Measurements from ENCODE around the gene FKBP14. TPM values are rescaled to one million over a fixed set of nuclear protein-coding genes. Genes with fewer than 3 reads are reported as not detected.
A peak's percentile ranks its signal among the peaks of the same experiment; 100 is the strongest.

Gene FKBP14
- total and polyA plus RNA-seq, 9 of the 15 experiments (the other 6 are each of a cell fraction or from before 2014, with no cell fraction given), result 5.3 to 27.9 (median 14.3) TPM

GRCh38 chr7:29969738-29970137 is 56.8 kb downstream of the FKBP14 start:
- H4K20me1 ChIP-seq (replicated peaks; ENCODE audit: control insufficient read depth, insufficient read depth, low read length), result no peaks in the 10 kb centered on the region
- TF ChIP-seq RFX1 (IDR thresholded peaks at IDR 0.05), result peak; percentile 28
- TF ChIP-seq PRDM10 (IDR thresholded peaks at IDR 0.05; ENCODE audit: partially characterized antibody), result no peak
- ChIA-PET POLR2A (no interaction called here), CTCF (ENCODE audit: low intra/inter-chr PET ratio) (no interaction called here)
- no peaks in the 10 kb centered on the region for H3K79me2 ChIP-seq (ENCODE audit: control insufficient read depth, insufficient read depth, low read length)
- no TSS peak for BruUV-seq (replicated peaks)
- no peaks in the 10 kb centered on the region for H3K36me3 ChIP-seq (ENCODE audit: control insufficient read depth, insufficient read depth, low read length)
- no peak for ATAC-seq
- H3K4me2 ChIP-seq (ENCODE audit: insufficient read depth, low read length), result no peak overlapping the region
- H3K4me1 ChIP-seq (replicated peaks in 1 of 2; ENCODE audit: control insufficient read depth in 2 of 2, insufficient read depth in 2 of 2, low read length in 2 of 2), result no peaks in the 10 kb centered on the region
- H2AFZ ChIP-seq (ENCODE audit: low read depth, low read length), result no peak overlapping the region
- no peak overlapping the region for H3K27ac ChIP-seq (ENCODE audit: extremely low read depth, low read depth, low read length)
- intact Hi-C loops (cut with micrococcal nuclease), result no loop called here
- no peaks in the 10 kb centered on the region for H3K9me1 ChIP-seq (ENCODE audit: control insufficient read depth, insufficient read depth, low read length)
- no peak overlapping the region for H3K4me3 ChIP-seq
- in situ Hi-C loops (cut with MboI), result no loop called here
- 0% methylated on average over 2 of the region's 2 CpGs for WGBS (ENCODE audit: insufficient coverage, low coverage, missing lambda C conversion rate)
- H3K9me3 ChIP-seq (replicated peaks; ENCODE audit: control insufficient read depth, insufficient read depth, low read depth, low read length), result no peaks in the 10 kb centered on the region
- peaks cover 2 to 11% of the 10 kb centered on the region in 2 experiments; a peak in 4 of 5 replicates for H3K27me3 ChIP-seq (ENCODE audit: control insufficient read depth in 2 of 2, insufficient read depth in 2 of 2, low read length in 2 of 2)
- H3K9ac ChIP-seq (ENCODE audit: insufficient read depth in 1 of 2, low read depth in 2 of 2, low read length in 2 of 2), result no peak overlapping the region
- no peak for DNase-seq (ENCODE audit: extremely low read depth in 1 of 4, low spot score in 3 of 4)
- FAIRE-seq, result no peak
